Suprapubic skin (tissue), 4 donors: ENCODE data around the gene ACACB.

ENCODE experiments used
- CTCF ChIP-seq, 2 donors: fragments of 200-600 bp in 1 of 2; fragments of 450-650 bp in 1 of 2; sonication (generic) in 1 of 2; IDR thresholded peaks; one replicate each; pipeline ENCODE4 v1.5.1; 2016 to 2019; ENCODE audit warnings: antibody characterized with exemption in 2 of 2, mild to moderate bottlenecking in 1 of 2, moderate library complexity in 1 of 2
- POLR2A ChIP-seq, 2 donors: fragments of 450-650 bp; IDR thresholded peaks; one replicate each; pipeline ENCODE4 v1.6.1; 2017; ENCODE audit warnings: antibody characterized with exemption in 2 of 2, mild to moderate bottlenecking in 2 of 2, moderate library complexity in 2 of 2
- POLR2AphosphoS5 ChIP-seq, 3 donors: sonication (generic); formaldehyde crosslinking; IDR thresholded peaks; one replicate each; pipeline ENCODE4 v1.6.1; 2017; ENCODE audit warnings: antibody characterized with exemption in 3 of 3

- no peak for TF ChIP-seq CTCF (IDR thresholded peaks at IDR 0.05)
- no peak for TF ChIP-seq POLR2A (IDR thresholded peaks at IDR 0.05)
- TF ChIP-seq POLR2AphosphoS5 (IDR thresholded peaks at IDR 0.05): no peak
Observed at GRCh38 chr12:109200825-109201495, 84.6 kb downstream of the ACACB start.
